GM19463 (cell line): ENCODE data around the gene KIAA1549.

Experiments used
- ATAC-seq: cut with Tn5 transposase; IDR thresholded peaks from one replicate; pipeline ENCODE4 v1.9.1; 2021; ENCODE audit warnings: mild to moderate bottlenecking, moderate library complexity; ENCODE audit not compliant: unreplicated experiment

Gene KIAA1549

DNA sequence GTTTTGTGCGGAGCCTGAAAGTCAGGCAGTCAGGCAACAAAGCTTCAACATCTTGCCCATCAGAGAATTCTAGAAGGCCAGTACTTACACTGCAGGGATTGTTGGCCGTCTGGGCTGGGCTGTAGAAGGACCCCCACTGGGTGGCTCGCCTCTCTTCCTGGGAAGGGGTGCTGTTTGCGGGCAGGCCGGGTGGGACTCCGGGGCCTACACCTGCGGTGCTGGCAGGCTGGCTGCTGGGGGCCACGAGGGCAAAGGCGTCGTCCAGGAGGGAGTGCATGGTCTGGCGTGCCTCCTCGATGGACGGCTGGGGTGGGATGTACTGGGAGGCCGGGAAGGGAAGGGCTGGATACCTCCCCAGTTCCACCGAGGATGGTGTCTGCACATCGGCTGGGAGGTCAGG is 120.1 kb downstream of the KIAA1549 start:
- no peak for ATAC-seq

DNA sequence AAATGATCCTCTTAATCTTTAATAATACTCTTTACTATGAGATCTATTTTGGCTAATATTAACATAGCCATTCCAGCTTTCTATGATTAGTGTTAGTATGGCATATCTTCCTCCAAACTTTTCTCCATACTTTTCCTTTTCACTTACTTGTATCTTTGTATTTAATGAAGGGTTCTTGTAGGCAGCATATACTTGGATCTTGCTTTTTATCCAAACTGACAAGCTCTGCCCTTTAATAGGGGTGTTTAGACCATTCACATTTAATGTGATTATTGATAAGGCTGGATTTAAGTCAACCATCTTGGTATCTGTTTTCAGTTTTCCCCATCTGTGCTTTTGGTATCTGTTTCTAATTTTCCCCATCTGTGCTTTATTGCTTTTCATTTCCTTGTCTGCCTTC is 123.5 kb downstream of the KIAA1549 start:
- no peak for ATAC-seq

DNA sequence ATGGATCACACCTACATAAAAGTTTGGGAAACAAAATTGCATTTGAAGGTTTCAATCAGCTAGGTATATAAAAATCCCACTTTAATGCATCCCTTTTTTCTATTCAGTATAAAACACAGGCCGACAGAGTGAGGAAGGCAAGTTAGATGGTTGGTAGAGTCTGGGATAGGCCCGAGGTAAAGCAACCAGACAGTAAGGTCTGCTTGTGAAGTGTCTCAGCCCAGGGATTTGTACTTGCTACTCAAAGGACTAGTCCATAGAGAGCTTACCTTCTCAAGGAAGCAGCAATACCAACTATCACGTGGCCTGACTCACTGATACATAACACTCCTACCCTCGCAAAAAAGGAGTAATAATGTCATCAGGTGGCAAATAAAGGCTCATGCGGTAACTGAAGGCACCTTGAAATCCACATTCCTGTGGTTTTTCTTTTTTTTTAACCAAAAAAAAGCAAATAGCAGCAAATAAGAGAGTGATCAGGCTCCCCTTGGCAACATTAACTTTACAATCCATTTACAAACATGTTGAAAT is 127.0 kb downstream of the KIAA1549 start:
- no peak for ATAC-seq

DNA sequence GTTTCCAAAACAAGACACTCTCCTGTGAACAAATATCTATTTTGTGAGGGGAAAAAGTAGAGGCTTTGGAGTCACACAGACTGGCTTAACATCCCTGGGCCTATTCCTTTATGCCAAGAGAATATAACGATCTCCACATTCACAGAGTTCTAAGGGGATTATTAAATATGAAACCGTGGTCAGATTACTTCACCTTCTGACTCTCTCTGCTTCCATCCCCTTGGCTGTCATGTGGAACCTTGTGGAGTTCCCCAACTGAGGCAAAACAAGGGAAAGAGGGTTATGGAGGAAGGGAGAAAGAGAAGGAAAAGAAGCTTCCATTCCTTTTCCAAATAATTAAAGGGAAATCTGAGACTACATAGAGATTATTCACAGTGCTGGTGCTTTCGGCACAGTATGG is 127.7 kb downstream of the KIAA1549 start:
- ATAC-seq = no peak

DNA sequence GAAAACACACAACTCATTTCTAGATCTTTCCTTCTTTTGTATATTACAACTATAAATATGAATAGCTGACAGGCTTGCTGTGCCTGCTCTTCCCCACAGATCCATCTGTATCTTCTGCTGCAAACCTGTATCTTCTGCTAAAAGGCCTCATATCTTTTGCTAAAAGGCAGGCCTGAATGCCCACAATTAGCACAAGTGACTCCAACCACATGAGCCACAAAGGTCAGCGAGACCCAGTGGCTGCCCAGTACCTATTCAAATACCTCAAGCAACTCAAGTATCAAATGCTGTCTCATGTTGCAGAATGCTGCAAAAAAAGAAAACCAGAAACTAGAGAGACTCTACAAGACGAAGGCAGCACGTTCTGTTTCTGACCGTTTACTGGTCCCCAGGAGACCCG is 128.7 kb downstream of the KIAA1549 start:
- no peak for ATAC-seq

DNA sequence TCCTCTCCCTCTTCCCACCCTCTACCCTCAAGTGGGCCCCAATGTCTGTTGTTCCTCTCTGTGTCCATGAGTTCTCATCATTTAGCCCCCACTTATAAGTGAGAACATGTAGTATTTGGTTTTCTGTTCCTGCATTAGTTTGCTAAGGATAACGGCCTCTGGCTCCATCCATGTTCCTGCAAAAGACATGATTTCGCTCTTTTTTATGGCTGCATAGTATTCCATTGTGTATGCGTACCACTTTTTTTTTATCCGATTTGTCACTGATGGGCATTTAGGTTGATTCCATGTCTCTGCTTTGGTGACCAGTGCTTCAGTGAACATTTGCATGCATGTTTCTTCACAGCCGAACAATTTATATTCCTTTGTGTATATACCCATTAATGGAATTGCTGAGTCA is 131.5 kb downstream of the KIAA1549 start:
- ATAC-seq = no peak

DNA sequence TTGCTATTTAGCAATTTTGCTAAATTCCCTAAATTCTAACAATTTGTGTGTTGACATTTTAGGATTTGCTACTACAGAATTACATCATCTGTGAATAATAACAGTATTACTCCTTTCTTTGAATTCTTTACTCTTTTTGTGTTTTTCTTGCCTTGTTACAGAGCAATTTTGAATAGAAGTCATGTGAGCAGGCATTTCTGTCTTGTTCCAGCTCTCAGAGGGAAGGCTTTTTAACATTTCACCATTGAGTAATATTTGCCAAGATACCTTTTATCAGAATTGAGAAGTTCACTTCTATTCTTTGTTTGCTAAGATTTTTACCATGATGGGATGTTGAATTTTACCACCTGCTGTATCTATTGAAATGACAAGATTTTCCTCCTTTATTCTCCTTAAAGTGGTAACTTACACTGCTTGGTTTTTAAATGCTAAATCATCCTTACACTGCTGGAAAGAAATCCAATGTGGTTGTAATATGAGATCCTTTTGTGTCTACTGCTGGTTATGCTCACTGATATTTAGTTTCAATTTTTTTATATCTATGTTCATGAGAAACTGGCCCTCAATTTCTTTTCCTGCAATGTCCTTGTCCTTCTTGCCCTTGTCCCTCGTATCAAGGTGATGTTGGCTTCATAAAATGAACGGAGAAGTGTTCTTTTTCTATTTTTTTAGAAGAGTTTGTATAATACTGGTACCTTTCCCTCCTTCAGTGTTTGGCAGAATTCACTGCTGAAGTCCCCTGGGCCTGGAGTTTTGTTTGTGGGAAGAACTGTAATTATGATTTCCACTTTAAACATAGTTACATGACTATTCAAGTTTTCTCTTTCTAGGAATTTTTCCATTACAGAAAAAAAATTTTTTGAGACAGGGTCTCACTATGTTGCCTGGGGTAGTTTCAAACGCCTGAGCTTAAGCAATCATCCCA is 132.9 kb downstream of the KIAA1549 start:
- ATAC-seq = no peak

DNA sequence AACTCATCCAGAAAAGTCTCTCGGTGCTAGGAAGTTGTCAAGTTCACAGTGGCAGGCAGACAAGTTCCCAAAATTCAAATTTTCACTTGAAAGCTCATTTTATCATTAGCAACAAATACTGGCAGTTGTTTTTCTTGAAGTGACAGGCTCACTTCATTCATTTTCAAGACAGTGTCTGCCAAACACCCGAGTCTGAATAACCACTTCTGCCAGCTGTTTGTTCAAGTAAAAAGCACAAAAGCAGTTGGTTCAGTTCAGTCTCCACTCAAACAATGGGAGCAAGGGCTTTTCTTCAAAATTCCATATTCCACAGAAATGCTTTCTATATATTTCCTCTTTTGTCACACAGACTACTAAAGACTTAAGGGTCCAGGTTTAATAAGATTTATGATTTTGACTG is 135.5 kb downstream of the KIAA1549 start:
- no peak for ATAC-seq

DNA sequence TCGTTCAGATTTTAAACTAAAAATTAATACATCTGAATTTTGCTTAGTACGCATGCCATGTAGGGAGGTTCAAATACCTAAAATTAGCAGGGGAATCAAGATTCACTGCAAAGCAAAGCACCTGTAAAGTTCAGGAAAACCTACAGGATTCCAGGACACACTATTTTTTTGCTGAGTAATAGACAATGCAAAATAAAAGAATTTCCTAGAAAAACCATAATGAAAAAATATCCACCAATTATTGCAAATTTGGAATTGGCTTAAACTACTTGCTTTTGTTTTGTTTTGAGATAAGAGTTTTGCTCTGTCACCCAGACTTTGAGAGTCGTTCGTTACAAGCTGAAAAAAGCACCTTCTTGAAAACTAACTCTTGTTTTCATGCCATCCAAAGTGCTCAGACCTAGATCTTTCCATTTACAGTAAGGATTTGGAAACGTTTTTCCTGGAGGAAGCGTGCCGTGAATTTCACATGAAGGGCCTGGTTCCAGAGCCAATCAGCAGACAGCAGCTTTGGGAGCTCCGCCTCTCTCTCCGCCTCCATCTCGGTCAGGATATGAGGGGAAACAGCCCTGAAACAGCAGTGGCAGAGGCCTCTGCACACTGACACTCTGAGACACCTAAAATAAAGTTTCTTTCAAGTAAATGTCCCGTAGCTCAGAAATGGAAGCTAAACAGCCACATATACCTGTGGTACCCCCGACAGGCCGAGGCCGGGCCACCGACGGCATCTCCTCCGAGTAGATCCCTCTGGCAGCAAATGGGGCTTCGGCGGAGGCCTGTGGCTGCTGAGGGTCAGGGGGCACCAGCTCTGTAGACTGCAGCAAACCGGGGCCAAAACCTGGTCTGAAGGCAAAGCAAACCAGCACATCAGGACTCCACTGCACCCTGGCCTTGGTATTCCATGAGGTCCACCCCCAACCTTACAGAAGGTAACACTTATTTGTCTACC is 137.3 kb downstream of the KIAA1549 start:
- ATAC-seq = no peak

DNA sequence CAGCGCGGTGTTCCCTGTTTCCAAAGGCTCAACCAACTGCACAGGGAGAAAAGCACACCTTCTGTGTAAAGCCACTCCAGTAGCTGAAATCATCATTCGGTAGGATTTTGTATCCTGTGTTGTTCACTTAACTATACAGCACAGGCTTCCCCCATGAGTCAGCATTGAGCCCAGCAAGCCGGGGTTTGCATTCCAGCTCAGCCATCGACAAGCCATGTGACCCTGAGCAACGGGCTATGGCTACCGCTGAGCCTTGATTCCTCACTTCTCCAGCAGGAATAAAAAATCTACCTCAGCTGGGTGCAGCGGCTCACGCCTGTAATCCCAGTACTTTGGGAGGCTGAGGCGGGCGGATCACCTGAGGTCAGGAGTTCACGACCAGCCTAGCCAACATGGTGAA is 139.1 kb downstream of the KIAA1549 start:
- ATAC-seq = no peak

DNA sequence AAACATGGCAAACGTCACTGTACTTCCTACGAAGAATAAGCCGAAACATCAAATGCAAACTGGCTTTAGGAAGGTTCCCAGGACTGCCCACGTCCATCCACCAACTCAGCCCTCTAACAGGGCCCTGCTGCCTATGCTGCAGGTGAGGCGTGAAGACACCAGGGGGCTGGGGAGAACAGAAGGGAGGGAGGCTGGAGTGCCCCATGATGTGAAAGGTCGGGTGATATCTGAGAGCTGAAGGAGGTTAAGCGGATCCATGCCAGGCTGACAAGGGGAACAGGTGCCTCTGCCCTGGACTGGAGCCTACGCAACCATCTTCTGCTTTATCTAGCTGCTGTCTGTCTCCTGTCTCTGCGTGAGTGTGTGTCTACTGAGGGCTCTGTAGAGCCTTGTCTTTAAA is 143.0 kb downstream of the KIAA1549 start:
- ATAC-seq = no peak

DNA sequence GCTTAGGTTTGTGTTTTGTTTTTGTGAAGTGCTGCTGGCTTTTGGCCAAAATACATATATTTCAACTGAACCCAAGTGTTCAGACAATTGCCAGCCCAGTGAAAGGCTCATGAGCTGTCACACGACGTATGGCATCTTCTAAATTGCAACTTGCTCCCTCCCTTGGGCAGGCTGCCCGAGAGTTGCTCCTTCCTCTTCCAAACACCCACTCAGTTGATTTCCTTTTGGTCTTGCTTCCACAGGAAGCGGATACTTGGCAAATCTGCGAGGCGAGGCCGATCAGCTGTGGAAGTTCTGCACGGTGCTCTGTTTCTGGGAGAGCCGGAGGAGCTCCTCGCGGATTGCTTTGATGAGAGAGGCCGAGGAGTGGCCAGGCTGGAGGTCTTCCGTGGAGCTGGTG is 143.6 kb downstream of the KIAA1549 start:
- ATAC-seq = no peak

DNA sequence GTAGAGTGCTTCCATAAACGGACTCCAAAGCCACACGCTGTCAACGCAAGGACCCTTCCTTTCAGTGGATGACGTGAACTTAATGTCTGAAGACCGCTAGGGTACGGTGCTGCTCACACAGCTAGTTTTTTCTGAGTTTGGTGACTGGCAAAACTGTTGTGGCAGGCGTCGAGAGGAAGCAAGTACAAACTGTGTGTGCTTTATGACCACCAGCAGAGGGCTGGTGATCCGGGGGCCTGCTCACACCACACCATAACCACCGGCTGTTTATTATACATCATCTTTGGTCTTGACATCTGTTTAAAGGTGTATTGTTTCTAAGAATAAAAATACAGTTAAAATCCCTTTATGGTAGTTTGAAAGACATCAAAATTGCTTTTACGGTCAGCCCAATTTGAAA is 146.1 kb downstream of the KIAA1549 start:
- no peak for ATAC-seq

DNA sequence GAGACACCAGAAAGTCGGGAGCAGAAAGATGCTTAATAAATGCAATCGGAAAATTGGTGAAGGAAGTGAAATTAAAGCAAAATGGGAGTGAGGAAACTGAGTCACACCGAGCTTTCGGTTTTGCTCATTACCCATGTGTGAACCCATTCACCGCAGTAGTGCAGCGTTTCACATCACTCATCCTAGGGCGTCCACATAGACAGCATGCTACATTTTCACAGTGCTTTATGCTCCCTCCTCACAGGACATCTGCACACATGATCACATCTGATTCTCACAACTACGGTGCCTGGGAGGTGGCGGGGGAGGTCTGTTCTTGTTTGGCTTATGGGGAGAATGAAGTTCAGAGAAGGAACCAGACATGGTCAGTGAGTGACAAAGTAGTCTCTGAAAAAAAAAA is 146.6 kb downstream of the KIAA1549 start:
- no peak for ATAC-seq

DNA sequence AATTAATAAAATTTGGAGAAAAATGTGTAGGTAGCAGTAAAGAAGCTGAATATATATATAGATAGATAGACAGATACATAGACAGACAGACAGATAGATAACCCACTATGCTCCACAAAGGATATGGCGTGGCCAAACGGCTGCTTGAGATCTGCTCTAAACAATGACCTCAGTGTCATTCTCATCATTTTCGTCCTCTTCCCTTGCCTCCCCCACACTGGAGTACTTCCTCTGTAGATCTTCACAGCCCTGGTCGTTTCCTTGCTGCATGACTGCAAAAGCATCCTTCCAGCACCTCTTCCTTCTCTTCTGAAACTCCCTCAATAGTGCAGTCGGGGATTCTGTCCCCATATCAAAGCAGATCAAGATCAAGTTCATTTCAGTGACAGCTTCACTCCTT is 147.6 kb downstream of the KIAA1549 start:
- no peak for ATAC-seq

DNA sequence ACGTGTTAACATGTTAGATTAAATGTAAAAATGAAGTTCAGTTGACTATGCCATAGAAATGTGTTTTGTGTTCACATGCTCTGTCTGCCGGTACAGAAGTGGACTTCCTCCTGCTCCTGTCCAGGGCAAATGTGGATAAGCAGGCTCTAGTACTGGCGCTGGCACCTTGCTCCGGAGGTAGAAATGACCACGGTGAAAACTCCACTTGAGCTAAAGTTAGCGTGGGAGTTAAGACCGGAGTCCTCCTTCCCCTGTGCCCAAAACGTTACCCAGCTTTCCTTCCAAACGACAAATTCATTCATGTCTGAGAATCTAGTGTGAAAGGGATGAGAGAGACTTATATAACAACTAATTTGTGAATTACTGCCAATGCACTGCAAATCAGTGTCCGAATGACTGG is 148.2 kb downstream of the KIAA1549 start:
- ATAC-seq = no peak

DNA sequence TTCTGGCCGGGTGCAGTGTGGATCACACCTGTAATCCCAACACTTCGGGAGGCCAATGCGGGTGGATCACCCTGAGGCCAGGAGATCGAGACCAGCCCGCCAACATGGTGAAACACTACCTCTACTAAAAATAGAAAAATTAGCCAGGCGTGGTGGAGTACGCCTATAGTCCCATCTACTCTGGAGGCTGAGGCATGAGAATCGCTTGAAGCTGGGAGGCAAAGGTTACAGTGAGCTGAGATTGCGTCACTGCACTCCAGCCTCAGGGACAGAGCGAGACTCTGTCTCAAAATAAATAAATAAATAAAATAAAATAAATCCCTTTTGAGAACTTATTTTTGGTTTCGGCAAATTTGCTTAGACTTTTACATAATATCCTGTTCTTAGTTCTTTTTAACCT is 151.9 kb downstream of the KIAA1549 start:
- no peak for ATAC-seq

DNA sequence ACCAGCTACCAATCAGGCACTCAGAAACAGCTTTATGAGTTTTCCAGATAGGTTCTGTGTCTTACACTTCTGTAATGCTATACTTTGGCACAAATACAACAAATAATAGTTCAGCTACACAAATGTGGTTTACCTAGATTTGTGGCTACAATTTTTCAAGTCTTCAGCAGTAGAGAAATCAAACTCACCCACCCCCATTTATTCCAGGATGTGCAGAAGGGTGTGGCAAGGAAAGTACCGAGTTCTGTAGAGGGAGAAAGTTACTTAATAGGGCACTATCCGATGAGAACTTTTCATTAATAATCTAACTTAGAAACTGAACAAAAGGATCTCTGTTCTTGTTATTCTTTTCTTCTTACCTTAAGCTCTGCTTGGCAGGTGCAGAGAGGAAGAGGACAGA is 152.9 kb downstream of the KIAA1549 start:
- no peak for ATAC-seq

DNA sequence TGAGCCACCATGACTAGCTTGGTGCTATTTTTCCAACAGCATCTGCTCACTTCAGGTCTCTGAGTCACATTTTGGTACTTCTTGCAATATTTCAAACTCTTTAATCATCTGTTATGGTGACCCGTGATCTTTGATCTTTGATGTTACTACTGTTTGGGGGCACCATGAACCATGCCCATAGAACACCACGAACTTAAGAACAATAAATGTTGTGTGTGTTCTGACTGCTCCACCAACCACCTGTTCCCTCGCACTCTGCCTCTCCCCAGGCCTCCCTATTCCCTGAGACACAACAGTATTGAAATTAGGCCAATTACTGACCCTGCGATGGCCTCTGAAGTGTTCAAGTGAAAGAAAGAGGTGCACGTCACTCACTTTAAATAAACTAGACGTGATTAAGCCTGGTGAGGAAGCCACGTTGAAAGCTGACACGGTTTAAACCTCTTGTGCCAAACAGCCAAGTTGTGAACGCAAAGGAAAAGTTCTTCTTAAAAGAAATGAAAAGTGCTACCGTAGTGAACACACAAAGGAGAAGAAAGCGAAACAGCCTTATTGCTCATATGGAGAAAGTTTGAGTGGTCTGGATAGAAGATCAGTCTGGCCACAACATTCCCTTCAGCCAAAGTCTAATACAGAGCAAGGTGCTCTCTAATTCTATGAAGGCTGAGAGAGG is 156.0 kb downstream of the KIAA1549 start:
- no peak for ATAC-seq

DNA sequence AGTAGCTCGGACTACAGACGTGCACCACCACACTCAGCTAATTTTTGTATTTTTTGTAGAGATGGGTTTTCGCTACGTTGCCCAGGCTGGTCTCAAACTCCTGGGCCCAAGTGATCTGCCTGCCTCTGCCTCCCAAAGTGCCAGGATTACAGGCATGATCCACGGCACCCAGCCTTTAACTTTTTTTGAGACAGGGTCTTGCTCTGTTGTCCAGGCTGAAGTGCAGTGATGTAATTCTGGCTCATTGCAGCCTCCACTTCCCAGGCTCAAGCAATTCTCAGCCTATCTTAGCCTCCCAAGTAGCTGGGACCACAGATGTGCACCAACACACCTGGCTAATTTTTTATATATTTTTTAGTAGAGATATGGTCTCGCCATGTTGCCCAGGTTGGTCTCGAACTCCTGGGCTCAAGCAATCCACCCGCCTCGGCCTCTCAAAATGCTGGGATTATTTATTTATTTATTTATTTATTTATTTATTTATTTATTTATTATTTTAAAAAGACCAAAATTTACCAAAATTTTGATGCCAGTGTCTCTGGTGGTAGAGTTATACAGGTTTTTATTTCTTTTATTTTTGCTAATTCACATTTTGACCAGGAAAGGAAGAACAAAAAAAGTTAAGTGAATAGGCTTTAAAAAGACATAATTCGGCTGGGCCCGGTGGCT is 158.2 kb downstream of the KIAA1549 start:
- no peak for ATAC-seq
